H9 (cell line): ENCODE measurements around the gene SMCO1. TPM values are rescaled to one million over a fixed set of nuclear protein-coding genes. Genes with fewer than 3 reads are reported as not detected.

Experiments
- DNase-seq: peaks from one replicate; pipeline ENCODE4 v3.0.0-alpha.2; 2017
- H2AFZ ChIP-seq: one replicate; pipeline ENCODE4 v1.6.1; 2013; ENCODE audit warnings: mild to moderate bottlenecking, low read length, control low read depth, moderate library complexity
- H2AK5ac ChIP-seq: 2 replicates; pipeline ENCODE4 v1.6.1; 2013; ENCODE audit warnings: low read length, control low read depth, mixed read lengths; ENCODE audit not compliant: insufficient read length
- H2BK120ac ChIP-seq: one replicate; pipeline ENCODE4 v1.6.1; 2013; ENCODE audit warnings: low read depth, mild to moderate bottlenecking, low read length, control low read depth, inconsistent platforms; ENCODE audit not compliant: poor library complexity, severe bottlenecking
- H2BK12ac ChIP-seq: 2 replicates; pipeline ENCODE4 v1.6.1; 2013; ENCODE audit warnings: low read length, control low read depth, mixed read lengths, low read depth; ENCODE audit not compliant: insufficient read length
- H2BK15ac ChIP-seq: 2 replicates; pipeline ENCODE4 v1.6.1; 2013; ENCODE audit warnings: low read depth, low read length, control low read depth
- H2BK20ac ChIP-seq: one replicate; pipeline ENCODE4 v1.6.1; 2013; ENCODE audit warnings: low read depth, mild to moderate bottlenecking, low read length, control low read depth, inconsistent platforms; ENCODE audit not compliant: poor library complexity, severe bottlenecking
- H2BK5ac ChIP-seq: 2 replicates; pipeline ENCODE4 v1.6.1; 2013; ENCODE audit warnings: low read length, control low read depth, mixed read lengths; ENCODE audit not compliant: insufficient read length
- H3K14ac ChIP-seq: 2 replicates; pipeline ENCODE4 v1.6.1; 2013; ENCODE audit warnings: low read length, control low read depth; ENCODE audit not compliant: insufficient read depth
- H3K18ac ChIP-seq: 2 replicates; pipeline ENCODE4 v1.6.1; 2013; ENCODE audit warnings: low read depth, mild to moderate bottlenecking, mixed read lengths, low read length, control low read depth; ENCODE audit not compliant: insufficient read length
- H3K23ac ChIP-seq: 2 replicates; pipeline ENCODE4 v1.6.1; 2013; ENCODE audit warnings: low read length, control low read depth, mixed read lengths, low read depth; ENCODE audit not compliant: insufficient read length
- H3K23me2 ChIP-seq: 2 replicates; pipeline ENCODE4 v1.6.1; 2013; ENCODE audit warnings: low read depth, mild to moderate bottlenecking, mixed read lengths, low read length, control low read depth; ENCODE audit not compliant: insufficient read length, poor library complexity, severe bottlenecking
- H3K27ac ChIP-seq: 2 replicates; pipeline ENCODE4 v1.5.1; 2013; ENCODE audit warnings: low read length, control low read depth, mixed read lengths, low read depth; ENCODE audit not compliant: insufficient read length
- H3K27me3 ChIP-seq: 2 replicates; pipeline ENCODE4 v1.6.1; 2013; ENCODE audit warnings: low read length, control low read depth, inconsistent platforms; ENCODE audit not compliant: insufficient read depth
- H3K4ac ChIP-seq: 2 replicates; pipeline ENCODE4 v1.6.1; 2013; ENCODE audit warnings: low read depth, mild to moderate bottlenecking, control low read depth, inconsistent platforms, low read length, moderate library complexity
- H3K4me1 ChIP-seq: 2 replicates; pipeline ENCODE4 v1.6.1; 2013; ENCODE audit warnings: low read length, control low read depth, inconsistent platforms; ENCODE audit not compliant: insufficient read depth
- H3K4me2 ChIP-seq: 2 replicates; pipeline ENCODE4 v1.6.1; 2013; ENCODE audit warnings: low read length, control low read depth, mixed read lengths; ENCODE audit not compliant: insufficient read length, insufficient read depth
- H3K56ac ChIP-seq: 2 replicates; pipeline ENCODE4 v1.6.1; 2013; ENCODE audit warnings: low read depth, mild to moderate bottlenecking, mixed read lengths, low read length, control low read depth; ENCODE audit not compliant: insufficient read length
- H3K79me1 ChIP-seq: 2 replicates; pipeline ENCODE4 v1.6.1; 2013; ENCODE audit warnings: low read depth, mild to moderate bottlenecking, moderate library complexity, low read length, control low read depth, inconsistent platforms; ENCODE audit not compliant: insufficient read depth, poor library complexity, severe bottlenecking
- H3K79me2 ChIP-seq: 2 replicates; pipeline ENCODE4 v1.6.1; 2013; ENCODE audit warnings: low read length, control low read depth, inconsistent platforms; ENCODE audit not compliant: insufficient read depth
- H3K9ac ChIP-seq: 2 replicates; pipeline ENCODE4 v1.6.1; 2013; ENCODE audit warnings: low read length, control low read depth, mixed read lengths; ENCODE audit not compliant: insufficient read length; ENCODE audit errors: extremely low read depth
- H3K9me3 ChIP-seq: one replicate; pipeline ENCODE4 v1.6.1; 2013; ENCODE audit warnings: low read depth, low read length, inconsistent platforms; ENCODE audit not compliant: control insufficient read depth
- H3T11ph ChIP-seq: one replicate; pipeline ENCODE4 v1.6.1; 2013; ENCODE audit warnings: mild to moderate bottlenecking, low read length, control low read depth, inconsistent platforms
- H4K20me1 ChIP-seq: one replicate; pipeline ENCODE4 v1.6.1; 2013; ENCODE audit not compliant: control insufficient read depth, insufficient read length, insufficient read depth
- H4K5ac ChIP-seq: 2 replicates; pipeline ENCODE4 v1.6.1; 2013; ENCODE audit warnings: low read depth, mild to moderate bottlenecking, mixed read lengths, low read length, control low read depth; ENCODE audit not compliant: insufficient read length
- H4K8ac ChIP-seq: replicated peaks from 2 replicates; pipeline ENCODE4 v1.6.1; 2013; ENCODE audit warnings: low read length, control low read depth, mixed read lengths, low read depth; ENCODE audit not compliant: insufficient read length
- H4K91ac ChIP-seq: 2 replicates; pipeline ENCODE4 v1.6.1; 2013; ENCODE audit warnings: low read depth, mild to moderate bottlenecking, moderate library complexity, mixed read lengths, low read length, control low read depth; ENCODE audit not compliant: insufficient read length
- H3K27ac Mint-ChIP-seq, 3 experiments: 2 replicates in 2 of 3; 3 replicates in 1 of 3; pipeline ENCODE4 v1.8.0; 2020 to 2021; ENCODE audit warnings: mixed read lengths in 3 of 3, mild to moderate bottlenecking in 1 of 3, moderate library complexity in 1 of 3
- H3K27me3 Mint-ChIP-seq: 2 replicates; pipeline ENCODE4 v1.8.0; 2021; ENCODE audit warnings: low read depth, mild to moderate bottlenecking, moderate library complexity, mixed read lengths
- H3K36me3 Mint-ChIP-seq, 3 experiments: 2 replicates in 2 of 3; 3 replicates in 1 of 3; pipeline ENCODE4 v1.8.0; 2020 to 2021; ENCODE audit warnings: low read depth in 3 of 3, mixed read lengths in 3 of 3; ENCODE audit not compliant: insufficient read depth in 1 of 3
- H3K4me1 Mint-ChIP-seq, 2 experiments: 2 replicates each; pipeline ENCODE4 v1.8.0; 2020; ENCODE audit warnings: mixed read lengths in 2 of 2
- H3K4me3 Mint-ChIP-seq, 2 experiments: 2 replicates in 1 of 2; 3 replicates in 1 of 2; pipeline ENCODE4 v1.8.0; 2020 to 2021; ENCODE audit warnings: mild to moderate bottlenecking in 2 of 2, mixed read lengths in 2 of 2, moderate library complexity in 1 of 2
- H3K9me3 Mint-ChIP-seq, 2 experiments: 2 replicates in 1 of 2; 3 replicates in 1 of 2; pipeline ENCODE4 v1.8.0; 2020; ENCODE audit warnings: mild to moderate bottlenecking in 2 of 2, mixed read lengths in 2 of 2, moderate library complexity in 1 of 2
- WGBS: extraction: QIAGEN DNeasy Blood & Tissue Kit; methylation state at CpG from one replicate; pipeline ENCODE4 v1.1.7; 2013; ENCODE audit warnings: missing lambda C conversion rate, low lambda C conversion rate, mixed read lengths; ENCODE audit not compliant: insufficient read length; ENCODE audit errors: extremely low coverage; 5-methylcytosine and 5-hydroxymethylcytosine counted together
- total RNA-seq: library from RNA; stranded (reverse); gene quantifications from 2 replicates; pipeline ENCODE4 v1.2.1, GENCODE V29; 2021
- TF ChIP-seq, protein P1 (sequence below): fragments of 200-600 bp; sonication (generic); conservative IDR thresholded peaks from 3 replicates; pipeline ENCODE4 v1.8.0; 2021; ENCODE audit warnings: antibody characterized with exemption, mild to moderate bottlenecking

Gene SMCO1
- total RNA-seq, 1 experiment from 2014 or later: not detected

DNA sequence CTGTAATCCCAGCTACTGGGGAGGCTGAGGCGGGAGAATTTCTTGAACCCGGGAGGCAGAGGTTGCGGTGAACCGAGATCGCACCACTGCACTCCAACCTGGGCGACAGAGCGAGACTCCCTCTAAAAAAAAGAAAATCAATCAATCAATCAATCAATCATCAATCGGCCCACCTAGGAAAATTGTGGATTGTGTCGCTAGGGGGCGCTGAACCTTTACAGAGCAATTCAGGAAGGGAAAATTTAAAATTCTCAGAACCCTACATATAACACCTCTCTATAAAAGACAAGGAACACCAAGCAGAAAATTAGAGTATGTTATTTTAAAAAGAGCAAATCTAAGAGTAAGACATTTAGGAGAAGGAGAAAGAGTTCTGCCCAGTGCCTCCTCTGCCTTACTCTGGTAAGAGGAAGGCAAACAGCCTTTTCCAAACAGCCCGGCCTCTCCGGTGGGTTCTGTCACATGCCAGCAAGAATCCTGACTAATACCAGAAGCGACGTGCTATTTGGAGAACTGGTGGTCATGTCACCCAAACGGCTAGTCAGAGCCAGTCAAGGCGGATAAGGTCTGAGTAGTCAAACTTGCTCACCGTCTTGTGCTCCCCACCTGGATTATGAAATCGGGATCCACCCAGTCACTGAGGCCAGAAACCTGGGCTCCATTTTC is 22.3 kb upstream of the SMCO1 start:
- Mint-ChIP-seq H3K4me1 (peaks cover 17% of the 10 kb centered on the region in 2 experiments), H3K27me3 (peaks cover 4% of the 10 kb centered on the region), H3K27ac (no peak overlapping the region), H3K36me3 (no peaks in the 10 kb centered on the region), H3K9me3 (peaks cover 3 to 5% of the 10 kb centered on the region in 2 experiments; a peak in 4 of 5 replicates), H3K4me3 (no peak overlapping the region)
- H2BK12ac ChIP-seq: no peak overlapping the region
- H2AFZ ChIP-seq: no peak overlapping the region
- H4K5ac ChIP-seq: no peak overlapping the region
- H3K4ac ChIP-seq: no peak overlapping the region
- no peak overlapping the region for H2BK5ac ChIP-seq
- no peak overlapping the region for H2AK5ac ChIP-seq
- no peak overlapping the region for H3K14ac ChIP-seq
- no peak for DNase-seq
- TF ChIP-seq, protein P1, sequence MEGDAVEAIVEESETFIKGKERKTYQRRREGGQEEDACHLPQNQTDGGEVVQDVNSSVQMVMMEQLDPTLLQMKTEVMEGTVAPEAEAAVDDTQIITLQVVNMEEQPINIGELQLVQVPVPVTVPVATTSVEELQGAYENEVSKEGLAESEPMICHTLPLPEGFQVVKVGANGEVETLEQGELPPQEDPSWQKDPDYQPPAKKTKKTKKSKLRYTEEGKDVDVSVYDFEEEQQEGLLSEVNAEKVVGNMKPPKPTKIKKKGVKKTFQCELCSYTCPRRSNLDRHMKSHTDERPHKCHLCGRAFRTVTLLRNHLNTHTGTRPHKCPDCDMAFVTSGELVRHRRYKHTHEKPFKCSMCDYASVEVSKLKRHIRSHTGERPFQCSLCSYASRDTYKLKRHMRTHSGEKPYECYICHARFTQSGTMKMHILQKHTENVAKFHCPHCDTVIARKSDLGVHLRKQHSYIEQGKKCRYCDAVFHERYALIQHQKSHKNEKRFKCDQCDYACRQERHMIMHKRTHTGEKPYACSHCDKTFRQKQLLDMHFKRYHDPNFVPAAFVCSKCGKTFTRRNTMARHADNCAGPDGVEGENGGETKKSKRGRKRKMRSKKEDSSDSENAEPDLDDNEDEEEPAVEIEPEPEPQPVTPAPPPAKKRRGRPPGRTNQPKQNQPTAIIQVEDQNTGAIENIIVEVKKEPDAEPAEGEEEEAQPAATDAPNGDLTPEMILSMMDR: peak; percentile 83
- H3T11ph ChIP-seq: no peak overlapping the region
- no peaks in the 10 kb centered on the region for H3K79me2 ChIP-seq
- H2BK15ac ChIP-seq: no peak overlapping the region
- H3K4me2 ChIP-seq: no peak overlapping the region
- H2BK20ac ChIP-seq: no peak overlapping the region
- H4K91ac ChIP-seq: no peak overlapping the region
- H3K4me1 ChIP-seq: peaks cover 4% of the 10 kb centered on the region; the same call in 1 of the 2 replicates
- no peak overlapping the region for H3K18ac ChIP-seq
- no peaks in the 10 kb centered on the region for H3K9me3 ChIP-seq
- H3K56ac ChIP-seq: no peak overlapping the region
- no peaks in the 10 kb centered on the region for H3K27me3 ChIP-seq
- H3K79me1 ChIP-seq: no peaks in the 10 kb centered on the region
- H3K23me2 ChIP-seq: no peaks in the 10 kb centered on the region
- no peak overlapping the region for H3K9ac ChIP-seq
- no peaks in the 10 kb centered on the region for H4K20me1 ChIP-seq
- no peak overlapping the region for H4K8ac ChIP-seq
- H3K27ac ChIP-seq: no peak overlapping the region
- WGBS: no CpG with 5 or more reads among the region's 18 CpGs
- no peak overlapping the region for H2BK120ac ChIP-seq
- no peak overlapping the region for H3K23ac ChIP-seq
